ENCODE measurements around the gene CLCN3.
"Not testable (repeated sequence)": the region's sequence is repeated elsewhere in the genome, so short reads cannot be mapped to it uniquely, and the experiment has no call there.

The CLCN3 gene

GRCh38 chr4:169771556-169772080, 151.2 kb downstream of the CLCN3 start:
- not testable (repeated sequence) for DNase-seq
